Uterus (tissue), 4 donors: ENCODE data around the gene TOM1. TPM values are rescaled to one million over a fixed set of nuclear protein-coding genes. Genes with fewer than 3 reads are reported as not detected.

ENCODE experiments used
- DNase-seq, 2 donors: peaks; one replicate each; pipeline ENCODE4 v3.0.0-alpha.2; 2019 to 2020
- H3K27ac ChIP-seq, 2 donors: fragments of 200-600 bp; sonication (generic); 1 replicate in 1 of 2; 2 replicates in 1 of 2; pipeline ENCODE4 v1.5.1; 2016 to 2018
- H3K27me3 ChIP-seq, 2 donors: fragments of 200-600 bp; sonication (generic); one replicate each; pipeline ENCODE4 v1.5.1; 2018 to 2019; ENCODE audit warnings: control low read depth in 1 of 2
- H3K36me3 ChIP-seq, 2 donors: fragments of 200-600 bp; sonication (generic); one replicate each; pipeline ENCODE4 v1.5.1; 2019; ENCODE audit warnings: control low read depth in 1 of 2
- H3K4me1 ChIP-seq, 2 donors: fragments of 200-600 bp; sonication (generic); one replicate each; pipeline ENCODE4 v1.5.1; 2018 to 2019; ENCODE audit warnings: control low read depth in 1 of 2
- H3K4me3 ChIP-seq, 2 donors: fragments of 200-600 bp; sonication (generic); 1 replicate in 1 of 2; 2 replicates in 1 of 2; pipeline ENCODE4 v1.5.1; 2018 to 2019; ENCODE audit warnings: mild to moderate bottlenecking in 1 of 2
- H3K9me3 ChIP-seq, 2 donors: fragments of 200-600 bp; sonication (generic); one replicate each; pipeline ENCODE4 v1.5.1; 2019; ENCODE audit warnings: control low read depth in 1 of 2
- CTCF ChIP-seq, 4 experiments: fragments of 200-600 bp in 2 of 4; fragments of 450-650 bp in 2 of 4; sonication (generic) in 2 of 4; IDR thresholded peaks; one replicate each; pipeline ENCODE4 v1.5.1; 2016 to 2019; ENCODE audit warnings: antibody characterized with exemption in 4 of 4, mild to moderate bottlenecking in 2 of 4, moderate library complexity in 1 of 4
- POLR2A ChIP-seq, 2 donors: fragments of 450-650 bp; IDR thresholded peaks; one replicate each; pipeline ENCODE4 v1.6.1; 2016; ENCODE audit warnings: antibody characterized with exemption in 2 of 2, mild to moderate bottlenecking in 1 of 2, moderate library complexity in 1 of 2
- intact Hi-C: fragments of 100-400 bp; cut with DNase I; formaldehyde crosslinking; loops from one replicate; pipeline ENCODE4 v1.15.1; 2023; ENCODE audit warnings: low total_unique reads
- total RNA-seq, 4 donors: library from RNA; depleted of rRNA in 3 of 4; stranded (reverse); fragments of >200 nt in 3 of 4; gene quantifications; one replicate each; pipeline versions ENCODE4 v1.1.0 to v1.2.4, GENCODE V29; 2014 to 2023
- donor health status: DM: yes; HTN: yes; CAD: no.

The TOM1 gene
- total RNA-seq: 10 to 100 TPM; 21.3 to 66.7 (median 52.5) TPM

DNA sequence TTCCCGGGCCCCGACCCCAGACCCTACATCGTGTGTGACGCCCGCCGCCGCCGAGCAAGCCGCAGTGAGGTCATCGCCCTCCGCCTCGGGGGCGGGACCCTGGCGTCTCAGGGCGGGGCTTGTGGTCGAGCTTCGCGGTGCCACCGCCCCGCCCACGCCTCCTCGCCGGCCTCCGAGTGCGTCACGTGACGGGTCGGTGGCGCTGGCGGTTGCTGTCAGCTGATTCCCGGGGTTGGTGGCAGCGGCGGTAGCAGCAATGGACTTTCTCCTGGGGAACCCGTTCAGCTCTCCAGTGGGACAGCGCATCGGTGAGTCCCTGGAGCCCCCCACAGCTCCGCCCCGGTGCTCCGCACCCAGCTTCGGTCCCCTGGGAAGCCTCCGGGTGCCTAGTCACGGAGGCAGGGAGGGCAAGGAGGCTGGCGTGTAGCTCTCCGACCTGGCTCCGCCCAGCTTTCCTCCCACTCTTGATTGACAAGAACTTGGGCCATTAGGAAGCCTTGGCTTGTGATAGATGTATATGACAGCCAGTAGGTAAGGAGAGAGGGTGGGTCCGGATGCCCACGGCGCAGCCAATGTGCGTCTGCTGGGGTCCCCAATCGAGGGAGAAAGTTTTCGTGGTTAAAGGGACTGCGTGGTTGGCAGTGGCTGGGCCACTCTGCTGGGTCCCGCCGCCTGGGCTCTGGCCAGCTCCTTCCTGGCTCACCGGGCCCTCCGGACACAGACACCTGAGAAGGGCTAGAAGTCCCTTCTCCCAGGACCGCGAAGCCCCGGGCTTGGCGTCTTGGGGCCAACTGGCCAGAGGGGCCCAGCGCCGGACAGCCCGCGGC lies at the start of gene TOM1:
Gene TOM1, plus strand, starts transcription at position 222 of the 827 bp plus-strand sequence. Its CDS starts 35 bp downstream, at position 257.
- peak; percentile 96 for DNase-seq
- H3K36me3 ChIP-seq: no peaks in the 10 kb centered on the region
- peak within 1 kb of the TSS; percentile 75 to 78 for H3K4me3 ChIP-seq
- H3K4me1 ChIP-seq: no peaks in the 10 kb centered on the region
- intact Hi-C loops: no loop called here
- peak within 1 kb of the TSS; percentile 96 to 97 for H3K27ac ChIP-seq
- TF ChIP-seq CTCF (IDR thresholded peaks at IDR 0.05): no peak
- TF ChIP-seq POLR2A (IDR thresholded peaks at IDR 0.05): peak; percentile 81 to 92
- no peaks in the 10 kb centered on the region for H3K27me3 ChIP-seq
- H3K9me3 ChIP-seq: no peaks in the 10 kb centered on the region

DNA sequence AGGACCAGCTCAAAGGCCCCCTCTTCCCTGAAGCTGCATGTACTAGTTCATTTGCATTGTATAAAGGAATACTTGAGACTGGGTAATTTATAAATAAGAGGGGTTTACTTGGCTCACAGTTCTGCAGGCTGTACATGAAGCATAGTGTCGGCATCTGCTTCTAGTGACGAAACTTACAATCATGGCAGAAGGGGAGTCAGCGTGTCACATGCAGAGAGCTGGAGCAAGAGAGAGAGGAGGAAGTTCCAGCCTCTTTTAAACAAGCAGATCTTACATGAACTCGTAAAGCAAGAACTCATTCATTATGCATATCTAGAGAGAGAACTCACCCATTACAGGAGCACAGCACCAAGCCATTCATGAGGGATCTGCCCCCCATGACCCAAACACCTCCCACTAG lies 49.5 kb upstream of the TOM1 start:
- intact Hi-C loops: no loop called here
- no peaks in the 10 kb centered on the region for H3K9me3 ChIP-seq
- H3K27ac ChIP-seq: no peak overlapping the region
- H3K27me3 ChIP-seq: no peaks in the 10 kb centered on the region
- H3K4me1 ChIP-seq: no peaks in the 10 kb centered on the region
- no peak for DNase-seq
- H3K4me3 ChIP-seq: no peak overlapping the region
- TF ChIP-seq CTCF (IDR thresholded peaks at IDR 0.05) (no peak), POLR2A (IDR thresholded peaks at IDR 0.05) (no peak)
- H3K36me3 ChIP-seq: no peaks in the 10 kb centered on the region

- H3K27ac ChIP-seq: no peak overlapping the region
- no peaks in the 10 kb centered on the region for H3K9me3 ChIP-seq
- H3K36me3 ChIP-seq: no peaks in the 10 kb centered on the region
- H3K4me1 ChIP-seq: no peaks in the 10 kb centered on the region
- TF ChIP-seq CTCF (IDR thresholded peaks at IDR 0.05) (no peak), POLR2A (IDR thresholded peaks at IDR 0.05) (no peak)
- no peak overlapping the region for H3K4me3 ChIP-seq
- DNase-seq: no peak
- intact Hi-C loops: no loop called here
- no peaks in the 10 kb centered on the region for H3K27me3 ChIP-seq
Measured at GRCh38 chr22:35253946-35254345, 45.7 kb upstream of the TOM1 start.

- TF ChIP-seq POLR2A (IDR thresholded peaks at IDR 0.05) (no peak), CTCF (IDR thresholded peaks at IDR 0.05) (no peak)
- no peaks in the 10 kb centered on the region for H3K36me3 ChIP-seq
- H3K4me1 ChIP-seq: no peaks in the 10 kb centered on the region
- no peaks in the 10 kb centered on the region for H3K27me3 ChIP-seq
- peak overlapping the region; percentile 62 to 87 for H3K4me3 ChIP-seq
- intact Hi-C loops: no loop called here
- no peaks in the 10 kb centered on the region for H3K9me3 ChIP-seq
- peak overlapping the region; percentile 98 to 99 for H3K27ac ChIP-seq
- no peak for DNase-seq
Measured at GRCh38 chr22:35257002-35257320, 42.7 kb upstream of the TOM1 start.

GRCh38 chr22:35257321-35258190 lies 42.1 kb upstream of the TOM1 start, which contains the start of gene HMGXB4:
Gene HMGXB4, plus strand, starts transcription at chr22:35257493. Its CDS starts 4,898 bp downstream, at chr22:35262391.
- Histone ChIP-seq H3K27me3 (no peaks in the 10 kb centered on the region), H3K4me3 (peak within 1 kb of the TSS; percentile 62 to 87), H3K36me3 (no peaks in the 10 kb centered on the region), H3K4me1 (no peaks in the 10 kb centered on the region), H3K27ac (peak within 1 kb of the TSS; percentile 98 to 99), H3K9me3 (no peaks in the 10 kb centered on the region)
- TF ChIP-seq POLR2A (IDR thresholded peaks at IDR 0.05): peak in 1 of 2 donors; percentile 36
- peak in 2 of 4 experiments; percentile 6 to 36 for TF ChIP-seq CTCF (IDR thresholded peaks at IDR 0.05)
- DNase-seq: peak; percentile 80 to 84
- intact Hi-C loops: no loop called here
